Spleen (tissue), 7 donors: Measurements from ENCODE around the gene GMDS.

Experiments used
- CTCF ChIP-seq, 11 experiments: fragments of 200-600 bp in 7 of 11; fragments of 450-650 bp in 4 of 11; sonication (generic) in 4 of 11; IDR thresholded peaks in 8 of 11; conservative IDR thresholded peaks in 3 of 11; 1 replicate in 7 of 11; 2 replicates in 4 of 11; pipeline versions ENCODE4 v1.4.0 to v1.8.0; 2016 to 2021; ENCODE audit warnings: antibody characterized with exemption in 11 of 11, inconsistent platforms in 4 of 11, mild to moderate bottlenecking in 1 of 11
- POLR2A ChIP-seq, 3 donors: fragments of 450-650 bp; IDR thresholded peaks; one replicate each; pipeline ENCODE4 v1.5.1; 2017; ENCODE audit warnings: antibody characterized with exemption in 3 of 3, mild to moderate bottlenecking in 1 of 3
- donor health status: DM: no; HTN: no; CAD: no; lungs with moderate emphysema.
- donor health status: DM: no; HTN: no; CAD: no.
- donor health status: DM: no; HTN: no; CAD: no.

- TF ChIP-seq POLR2A (IDR thresholded peaks at IDR 0.05), result no peak
- TF ChIP-seq CTCF (IDR thresholded peaks at IDR 0.05 in 8 of 11, conservative IDR thresholded peaks at IDR 0.05 in 3 of 11), result no peak
These were observed 8.4 kb downstream of the GMDS start for GRCh38 chr6:2237001-2237400.
